Upper lobe of left lung (tissue), 6 donors: ENCODE results near the gene CTBP2. TPM values are rescaled to one million over a fixed set of nuclear protein-coding genes. Genes with fewer than 3 reads are reported as not detected.
A peak's percentile ranks its signal among the peaks of the same experiment; 100 is the strongest.

Source experiments
- ATAC-seq, 2 donors: fragments of 200-7000 bp; cut with Tn5 transposase; one replicate each; pipeline ENCODE4 v1.9.1; 2022; ENCODE audit warnings: mild to moderate bottlenecking in 2 of 2, moderate library complexity in 2 of 2; ENCODE audit not compliant: low FRiP score in 2 of 2
- DNase-seq, 2 donors: peaks; one replicate each; pipeline ENCODE4 v3.0.0-alpha.2; 2019 to 2020
- H3K27ac ChIP-seq, 4 donors: fragments of 200-600 bp; sonication (generic); one replicate each; pipeline ENCODE4 v1.5.1; 2016 to 2019
- H3K27me3 ChIP-seq, 4 donors: fragments of 200-600 bp; sonication (generic); one replicate each; pipeline ENCODE4 v1.5.1; 2017 to 2019
- H3K36me3 ChIP-seq, 4 donors: fragments of 200-600 bp; sonication (generic); one replicate each; pipeline ENCODE4 v1.5.1; 2016 to 2019
- H3K4me1 ChIP-seq, 4 donors: fragments of 200-600 bp; sonication (generic); one replicate each; pipeline ENCODE4 v1.5.1; 2018 to 2019
- H3K4me3 ChIP-seq, 4 donors: fragments of 200-600 bp; sonication (generic); one replicate each; pipeline ENCODE4 v1.5.1; 2017 to 2019; ENCODE audit warnings: mild to moderate bottlenecking in 2 of 4, moderate library complexity in 1 of 4
- H3K9me3 ChIP-seq, 4 donors: fragments of 200-600 bp; sonication (generic); one replicate each; pipeline ENCODE4 v1.5.1; 2018 to 2019
- CTCF ChIP-seq, 6 experiments: fragments of 450-650 bp in 4 of 6; fragments of 200-600 bp in 2 of 6; sonication (generic) in 2 of 6; IDR thresholded peaks; one replicate each; pipeline ENCODE4 v1.5.1; 2016 to 2019; ENCODE audit warnings: antibody characterized with exemption in 6 of 6
- EP300 ChIP-seq, 4 donors: sonication (generic); formaldehyde crosslinking; IDR thresholded peaks; one replicate each; pipeline ENCODE4 v1.5.1; 2017; ENCODE audit warnings: antibody characterized with exemption in 4 of 4, control low read depth in 2 of 4
- POLR2A ChIP-seq, 4 donors: fragments of 450-650 bp; IDR thresholded peaks; one replicate each; pipeline ENCODE4 v1.5.1; 2016 to 2017; ENCODE audit warnings: antibody characterized with exemption in 4 of 4, mild to moderate bottlenecking in 2 of 4
- POLR2AphosphoS5 ChIP-seq, 2 donors: sonication (generic); formaldehyde crosslinking; IDR thresholded peaks; one replicate each; pipeline ENCODE4 v1.5.1; 2017; ENCODE audit warnings: antibody characterized with exemption in 2 of 2
- WGBS, 2 donors: methylation state at CpG; one replicate each; pipeline ENCODE4 v1.1.5; 2017 to 2018; 5-methylcytosine and 5-hydroxymethylcytosine counted together
- total RNA-seq, 6 donors: library from RNA; depleted of rRNA in 4 of 6; stranded (reverse); fragments of >200 nt in 4 of 6; gene quantifications; one replicate each; pipeline versions ENCODE4 v1.1.0 to v1.2.1, GENCODE V29; 2016 to 2021
- donor health status: DM: no; HTN: no; CAD: no; lungs with moderate emphysema.
- donor health status: DM: no; HTN: yes; CAD: no; lungs with severe emphysema.

CTBP2 gene
- total RNA-seq, 6 donors from 2014 or later, result 47.1 to 82.5 (median 59.7) TPM

GRCh38 chr10:124972637-124973036 lies 187.7 kb downstream of the CTBP2 start:
- Histone ChIP-seq H3K4me3 (no peak overlapping the region), H3K36me3 (peaks cover 4 to 45% (median 12%) of the 10 kb centered on the region in 4 donors), H3K9me3 (no peaks in the 10 kb centered on the region), H3K27ac (no peak overlapping the region), H3K27me3 (no peaks in the 10 kb centered on the region), H3K4me1 (peaks cover 10 to 14% (median 12%) of the 10 kb centered on the region in 4 donors)
- 85 to 93% methylated on average over 7 of the region's 7 CpGs for whole genome bisulfite sequencing, 2 donors
- ATAC-seq (no peak), DNase-seq (no peak)
- TF ChIP-seq POLR2A (IDR thresholded peaks at IDR 0.05), result no peak
- TF ChIP-seq EP300 (IDR thresholded peaks at IDR 0.05), result no peak
- no peak for TF ChIP-seq CTCF (IDR thresholded peaks at IDR 0.05)
- no peak for TF ChIP-seq POLR2AphosphoS5 (IDR thresholded peaks at IDR 0.05)

GRCh38 chr10:124971276-124971675 lies 189.1 kb downstream of the CTBP2 start:
- ATAC-seq (no peak), DNase-seq (no peak)
- TF ChIP-seq CTCF (IDR thresholded peaks at IDR 0.05), result no peak
- TF ChIP-seq EP300 (IDR thresholded peaks at IDR 0.05), result no peak
- TF ChIP-seq POLR2A (IDR thresholded peaks at IDR 0.05), result no peak
- TF ChIP-seq POLR2AphosphoS5 (IDR thresholded peaks at IDR 0.05), result no peak
- Histone ChIP-seq H3K9me3 (no peaks in the 10 kb centered on the region), H3K4me1 (peaks cover 10 to 14% (median 12%) of the 10 kb centered on the region in 4 donors), H3K36me3 (peaks cover 9 to 59% (median 16%) of the 10 kb centered on the region in 4 donors), H3K27ac (peak overlapping the region in 2 of 4 donors; percentile 1 to 36), H3K4me3 (no peak overlapping the region), H3K27me3 (no peaks in the 10 kb centered on the region)
- WGBS, 2 donors, result 26 to 43% methylated on average over 2 of the region's 2 CpGs

- WGBS, 2 donors, result 98 to 100% methylated on average over 2 of the region's 2 CpGs
- TF ChIP-seq CTCF (IDR thresholded peaks at IDR 0.05) (no peak), POLR2AphosphoS5 (IDR thresholded peaks at IDR 0.05) (no peak)
- no peak overlapping the region for H3K4me3 ChIP-seq
- H3K27ac ChIP-seq, result no peak overlapping the region
- no peak for DNase-seq
- peaks cover 10 to 14% (median 12%) of the 10 kb centered on the region in 4 donors for H3K4me1 ChIP-seq
- H3K36me3 ChIP-seq, result peaks cover 5 to 28% (median 9%) of the 10 kb centered on the region in 4 donors
- no peaks in the 10 kb centered on the region for H3K27me3 ChIP-seq
- no peak for ATAC-seq
- H3K9me3 ChIP-seq, result no peaks in the 10 kb centered on the region
Measured at GRCh38 chr10:124967255-124967654, 193.1 kb downstream of the CTBP2 start.

GRCh38 chr10:124966008-124966407 lies 194.4 kb downstream of the CTBP2 start:
- no peaks in the 10 kb centered on the region for H3K9me3 ChIP-seq
- WGBS, 2 donors, result 76 to 81% methylated on average over 5 of the region's 5 CpGs
- H3K27ac ChIP-seq, result no peak overlapping the region
- no peak for TF ChIP-seq CTCF (IDR thresholded peaks at IDR 0.05)
- TF ChIP-seq POLR2AphosphoS5 (IDR thresholded peaks at IDR 0.05), result no peak
- no peak for TF ChIP-seq POLR2A (IDR thresholded peaks at IDR 0.05)
- TF ChIP-seq EP300 (IDR thresholded peaks at IDR 0.05), result no peak
- DNase-seq, result no peak
- peaks cover 7 to 14% (median 11%) of the 10 kb centered on the region in 4 donors for H3K4me1 ChIP-seq
- H3K27me3 ChIP-seq, result no peaks in the 10 kb centered on the region
- no peak for ATAC-seq
- peaks cover 5 to 26% (median 9%) of the 10 kb centered on the region in 4 donors for H3K36me3 ChIP-seq
- no peak overlapping the region for H3K4me3 ChIP-seq
